ENCODE results near the gene C2orf76. TPM values are rescaled to one million over a fixed set of nuclear protein-coding genes. Genes with fewer than 3 reads are reported as not detected.
A peak's percentile ranks its signal among the peaks of the same experiment; 100 is the strongest.

Gene C2orf76
- total and polyA plus RNA-seq, 2 experiments from 2014 or later: 5.8 to 21.6 TPM

DNA sequence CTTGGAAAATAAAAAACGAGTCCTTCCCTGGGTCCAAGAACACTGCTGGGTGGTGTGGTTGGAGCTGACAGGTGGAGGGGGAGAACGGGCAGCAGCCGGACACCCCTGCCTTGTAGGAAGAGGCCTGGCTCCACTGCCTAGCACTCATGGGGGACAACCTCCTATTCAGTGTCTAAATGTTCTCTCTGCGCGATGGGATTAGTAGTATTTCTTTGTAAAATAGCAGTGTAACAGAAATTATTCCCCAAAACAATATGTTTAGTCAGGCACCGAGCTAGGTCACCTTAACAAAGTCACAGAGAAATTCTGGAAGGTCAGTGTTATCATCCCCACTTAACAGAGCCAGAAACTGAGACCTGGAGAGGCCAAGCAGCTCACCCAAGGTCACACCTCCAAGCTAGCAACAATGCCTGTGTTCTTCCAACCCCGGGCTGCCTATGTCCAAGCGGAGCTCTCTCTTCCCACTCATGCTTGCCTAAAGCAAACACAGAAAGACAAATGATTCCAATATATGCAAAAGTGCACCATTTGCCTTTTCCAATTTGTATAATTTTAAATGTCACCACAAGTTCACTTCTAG is 75.0 kb downstream of the C2orf76 start (continued):
- TF ChIP-seq ZNF331 (CRISPR knock-in tag; IDR thresholded peaks at IDR 0.05; ENCODE audit: low read depth) (no peak), POLR2AphosphoS5 (IDR thresholded peaks at IDR 0.05; ENCODE audit: low read depth) (no peak)
- TF ChIP-seq, protein P1, sequence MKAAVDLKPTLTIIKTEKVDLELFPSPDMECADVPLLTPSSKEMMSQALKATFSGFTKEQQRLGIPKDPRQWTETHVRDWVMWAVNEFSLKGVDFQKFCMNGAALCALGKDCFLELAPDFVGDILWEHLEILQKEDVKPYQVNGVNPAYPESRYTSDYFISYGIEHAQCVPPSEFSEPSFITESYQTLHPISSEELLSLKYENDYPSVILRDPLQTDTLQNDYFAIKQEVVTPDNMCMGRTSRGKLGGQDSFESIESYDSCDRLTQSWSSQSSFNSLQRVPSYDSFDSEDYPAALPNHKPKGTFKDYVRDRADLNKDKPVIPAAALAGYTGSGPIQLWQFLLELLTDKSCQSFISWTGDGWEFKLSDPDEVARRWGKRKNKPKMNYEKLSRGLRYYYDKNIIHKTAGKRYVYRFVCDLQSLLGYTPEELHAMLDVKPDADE (IDR thresholded peaks at IDR 0.05): no peak

DNA sequence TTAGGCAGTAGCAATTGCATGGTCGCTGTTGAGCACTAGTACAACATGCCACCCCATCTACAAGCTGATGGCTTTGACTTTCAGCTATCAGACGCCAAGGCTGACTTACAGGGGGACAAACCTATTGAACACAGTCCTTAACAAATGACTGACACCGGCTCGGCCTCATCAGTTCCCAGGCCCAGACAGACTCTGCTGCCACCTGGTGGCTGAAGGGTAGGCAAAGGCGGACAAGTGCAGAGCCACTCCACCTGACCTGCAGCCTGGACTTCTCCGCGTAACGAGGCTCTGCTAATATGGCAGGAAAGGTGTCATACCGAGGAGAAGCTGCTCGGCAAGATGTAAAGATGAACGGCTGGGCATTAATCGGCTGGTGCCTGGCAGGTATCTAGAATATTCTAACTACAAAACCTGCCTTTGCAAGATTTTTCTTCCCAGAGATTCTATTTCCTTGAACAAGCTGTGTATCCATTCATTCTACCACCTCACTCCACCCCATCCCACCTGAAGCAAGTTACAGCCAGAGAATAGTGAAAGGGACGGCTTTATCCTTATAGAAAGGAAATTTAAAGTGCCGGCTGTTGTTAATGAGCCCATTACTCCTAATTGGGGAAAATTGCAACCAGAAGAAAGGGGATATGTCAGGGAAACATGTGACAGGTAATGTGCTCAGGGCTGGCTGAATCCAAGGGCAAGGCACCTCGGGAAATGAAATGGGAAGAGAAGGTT is 75.6 kb downstream of the C2orf76 start:
- H3K27me3 ChIP-seq (ENCODE audit: insufficient read depth): no peaks in the 10 kb centered on the region
- H4K20me1 ChIP-seq (replicated peaks; ENCODE audit: insufficient read depth): no peaks in the 10 kb centered on the region
- no peaks in the 10 kb centered on the region for H3K36me3 Mint-ChIP-seq (ENCODE audit: low read depth)
- H3K4me3 ChIP-seq: no peak overlapping the region
- peak; percentile 99 for ATAC-seq
- no peak overlapping the region for H3K4me2 ChIP-seq
- no peaks in the 10 kb centered on the region for H3F3A ChIP-seq (replicated peaks; ENCODE audit: low read depth)
- H3K4me3 Mint-ChIP-seq: peak overlapping the region; percentile 12; the same call in 1 of the 3 replicates
- DNase-seq (ENCODE audit: low spot score): peak; percentile 95
- peaks cover 4% of the 10 kb centered on the region for H3K27me3 Mint-ChIP-seq (ENCODE audit: insufficient read depth, low read depth, poor library complexity)
- no peaks in the 10 kb centered on the region for H3K9me3 Mint-ChIP-seq
- TF ChIP-seq, protein P2, sequence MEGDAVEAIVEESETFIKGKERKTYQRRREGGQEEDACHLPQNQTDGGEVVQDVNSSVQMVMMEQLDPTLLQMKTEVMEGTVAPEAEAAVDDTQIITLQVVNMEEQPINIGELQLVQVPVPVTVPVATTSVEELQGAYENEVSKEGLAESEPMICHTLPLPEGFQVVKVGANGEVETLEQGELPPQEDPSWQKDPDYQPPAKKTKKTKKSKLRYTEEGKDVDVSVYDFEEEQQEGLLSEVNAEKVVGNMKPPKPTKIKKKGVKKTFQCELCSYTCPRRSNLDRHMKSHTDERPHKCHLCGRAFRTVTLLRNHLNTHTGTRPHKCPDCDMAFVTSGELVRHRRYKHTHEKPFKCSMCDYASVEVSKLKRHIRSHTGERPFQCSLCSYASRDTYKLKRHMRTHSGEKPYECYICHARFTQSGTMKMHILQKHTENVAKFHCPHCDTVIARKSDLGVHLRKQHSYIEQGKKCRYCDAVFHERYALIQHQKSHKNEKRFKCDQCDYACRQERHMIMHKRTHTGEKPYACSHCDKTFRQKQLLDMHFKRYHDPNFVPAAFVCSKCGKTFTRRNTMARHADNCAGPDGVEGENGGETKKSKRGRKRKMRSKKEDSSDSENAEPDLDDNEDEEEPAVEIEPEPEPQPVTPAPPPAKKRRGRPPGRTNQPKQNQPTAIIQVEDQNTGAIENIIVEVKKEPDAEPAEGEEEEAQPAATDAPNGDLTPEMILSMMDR (conservative IDR thresholded peaks at IDR 0.05; ENCODE audit: low read depth in 2 of 2): peak; percentile 90 to 100
- no peak for TF ChIP-seq POLR2AphosphoS5 (IDR thresholded peaks at IDR 0.05; ENCODE audit: low read depth)
- no peaks in the 10 kb centered on the region; the same call in 1 of the 3 replicates for H3K4me1 Mint-ChIP-seq
- H3K36me3 ChIP-seq (ENCODE audit: insufficient read depth): no peaks in the 10 kb centered on the region
- no peaks in the 10 kb centered on the region for H3K4me1 ChIP-seq (ENCODE audit: insufficient read depth)
- H3K27ac Mint-ChIP-seq: no peak overlapping the region
- no peaks in the 10 kb centered on the region for H3K79me2 ChIP-seq (replicated peaks; ENCODE audit: insufficient read depth)
- H3K9me2 ChIP-seq (ENCODE audit: insufficient read depth): no peaks in the 10 kb centered on the region
- no peak overlapping the region for H3K27ac ChIP-seq (ENCODE audit: low read depth)
- H2AFZ ChIP-seq: no peak overlapping the region

DNA sequence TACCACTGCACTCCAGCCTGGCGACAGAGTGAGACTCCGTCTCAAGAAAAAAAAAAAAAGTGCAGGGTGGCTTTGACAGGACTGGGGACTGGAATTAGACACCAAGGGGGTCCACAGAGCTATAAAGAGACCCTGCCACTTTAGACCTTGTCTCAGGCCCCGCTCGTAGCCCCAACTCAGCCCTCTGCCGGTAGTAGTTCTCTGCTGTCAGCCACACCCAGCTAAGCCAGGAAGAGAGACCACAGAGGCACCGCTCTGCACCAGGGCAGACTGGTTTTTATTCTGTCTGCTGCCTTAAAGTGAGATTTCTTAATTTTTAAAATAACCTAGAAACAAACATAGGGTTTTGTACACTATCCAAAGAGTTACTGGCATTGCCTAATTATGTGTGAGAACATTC is 77.0 kb downstream of the C2orf76 start:
- Histone ChIP-seq H3K79me2 (replicated peaks; ENCODE audit: insufficient read depth) (no peaks in the 10 kb centered on the region), H3K4me1 (ENCODE audit: insufficient read depth) (no peaks in the 10 kb centered on the region), H3K27me3 (ENCODE audit: insufficient read depth) (no peaks in the 10 kb centered on the region), H3K4me3 (no peak overlapping the region), H3K27ac (ENCODE audit: low read depth) (no peak overlapping the region), H4K20me1 (replicated peaks; ENCODE audit: insufficient read depth) (no peaks in the 10 kb centered on the region), H2AFZ (no peak overlapping the region), H3F3A (replicated peaks; ENCODE audit: low read depth) (no peaks in the 10 kb centered on the region), H3K4me2 (no peak overlapping the region), H3K36me3 (ENCODE audit: insufficient read depth) (no peaks in the 10 kb centered on the region), H3K9me2 (ENCODE audit: insufficient read depth) (no peaks in the 10 kb centered on the region)
- TF ChIP-seq, protein P1 (IDR thresholded peaks at IDR 0.05): no peak
- no peak for TF ChIP-seq EZH2phosphoT487 (IDR thresholded peaks at IDR 0.05; ENCODE audit: unreplicated experiment)
- TF ChIP-seq ZNF331 (CRISPR knock-in tag; IDR thresholded peaks at IDR 0.05; ENCODE audit: low read depth): no peak
- TF ChIP-seq, protein P3, sequence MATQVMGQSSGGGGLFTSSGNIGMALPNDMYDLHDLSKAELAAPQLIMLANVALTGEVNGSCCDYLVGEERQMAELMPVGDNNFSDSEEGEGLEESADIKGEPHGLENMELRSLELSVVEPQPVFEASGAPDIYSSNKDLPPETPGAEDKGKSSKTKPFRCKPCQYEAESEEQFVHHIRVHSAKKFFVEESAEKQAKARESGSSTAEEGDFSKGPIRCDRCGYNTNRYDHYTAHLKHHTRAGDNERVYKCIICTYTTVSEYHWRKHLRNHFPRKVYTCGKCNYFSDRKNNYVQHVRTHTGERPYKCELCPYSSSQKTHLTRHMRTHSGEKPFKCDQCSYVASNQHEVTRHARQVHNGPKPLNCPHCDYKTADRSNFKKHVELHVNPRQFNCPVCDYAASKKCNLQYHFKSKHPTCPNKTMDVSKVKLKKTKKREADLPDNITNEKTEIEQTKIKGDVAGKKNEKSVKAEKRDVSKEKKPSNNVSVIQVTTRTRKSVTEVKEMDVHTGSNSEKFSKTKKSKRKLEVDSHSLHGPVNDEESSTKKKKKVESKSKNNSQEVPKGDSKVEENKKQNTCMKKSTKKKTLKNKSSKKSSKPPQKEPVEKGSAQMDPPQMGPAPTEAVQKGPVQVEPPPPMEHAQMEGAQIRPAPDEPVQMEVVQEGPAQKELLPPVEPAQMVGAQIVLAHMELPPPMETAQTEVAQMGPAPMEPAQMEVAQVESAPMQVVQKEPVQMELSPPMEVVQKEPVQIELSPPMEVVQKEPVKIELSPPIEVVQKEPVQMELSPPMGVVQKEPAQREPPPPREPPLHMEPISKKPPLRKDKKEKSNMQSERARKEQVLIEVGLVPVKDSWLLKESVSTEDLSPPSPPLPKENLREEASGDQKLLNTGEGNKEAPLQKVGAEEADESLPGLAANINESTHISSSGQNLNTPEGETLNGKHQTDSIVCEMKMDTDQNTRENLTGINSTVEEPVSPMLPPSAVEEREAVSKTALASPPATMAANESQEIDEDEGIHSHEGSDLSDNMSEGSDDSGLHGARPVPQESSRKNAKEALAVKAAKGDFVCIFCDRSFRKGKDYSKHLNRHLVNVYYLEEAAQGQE (IDR thresholded peaks at IDR 0.05; ENCODE audit: unreplicated experiment): no peak
- TF ChIP-seq, protein P2 (conservative IDR thresholded peaks at IDR 0.05; ENCODE audit: low read depth in 2 of 2): no peak
- no peak for TF ChIP-seq EZH2 (IDR thresholded peaks at IDR 0.05; ENCODE audit: low read depth, unreplicated experiment)
- TF ChIP-seq ZNF114 (CRISPR knock-in tag; IDR thresholded peaks at IDR 0.05): no peak
- no peaks in the 10 kb centered on the region; the same call in 1 of the 3 replicates for H3K4me1 Mint-ChIP-seq
- no peak for DNase-seq (ENCODE audit: low spot score)
- no peaks in the 10 kb centered on the region for H3K9me3 Mint-ChIP-seq
- H3K36me3 Mint-ChIP-seq (ENCODE audit: low read depth): no peaks in the 10 kb centered on the region
- no peak overlapping the region for H3K4me3 Mint-ChIP-seq
- H3K27me3 Mint-ChIP-seq (ENCODE audit: insufficient read depth, low read depth, poor library complexity): peaks cover 4% of the 10 kb centered on the region
- H3K27ac Mint-ChIP-seq: no peak overlapping the region
- no peak for ATAC-seq

Measured in GM23338 (cell line).